ENCODE data around the gene MYOD1. TPM values are rescaled to one million over a fixed set of nuclear protein-coding genes. Genes with fewer than 3 reads are reported as not detected.

Gene MYOD1
- total RNA-seq, 1 donor from 2014 or later = not detected

GRCh38 chr11:17694494-17695110 is 24.8 kb upstream of the MYOD1 start:
- Mint-ChIP-seq H3K36me3 (ENCODE audit: low read depth) (no peaks in the 10 kb centered on the region), H3K4me1 (ENCODE audit: low read depth) (no peaks in the 10 kb centered on the region), H3K4me3 (ENCODE audit: low read depth) (no peak overlapping the region), H3K27ac (no peak overlapping the region), H3K27me3 (ENCODE audit: low read depth) (peaks cover 44% of the 10 kb centered on the region), H3K9me3 (no peaks in the 10 kb centered on the region)
- intact Hi-C loops (cut with micrococcal nuclease) = no loop called here
- DNase-seq (ENCODE audit: low spot score) = no peak

GRCh38 chr11:17695454-17696441 is 23.6 kb upstream of the MYOD1 start:
- Mint-ChIP-seq H3K4me3 (ENCODE audit: low read depth) (no peak overlapping the region), H3K9me3 (no peaks in the 10 kb centered on the region), H3K36me3 (ENCODE audit: low read depth) (no peaks in the 10 kb centered on the region), H3K4me1 (ENCODE audit: low read depth) (no peaks in the 10 kb centered on the region), H3K27me3 (ENCODE audit: low read depth) (peaks cover 44% of the 10 kb centered on the region), H3K27ac (no peak overlapping the region)
- DNase-seq (ENCODE audit: low spot score) = no peak
- intact Hi-C loops (cut with micrococcal nuclease) = no loop called here

GRCh38 chr11:17696741-17697140 is 22.6 kb upstream of the MYOD1 start:
- DNase-seq (ENCODE audit: low spot score) = no peak
- Mint-ChIP-seq H3K27ac (no peak overlapping the region), H3K27me3 (ENCODE audit: low read depth) (peaks cover 43% of the 10 kb centered on the region), H3K9me3 (no peaks in the 10 kb centered on the region), H3K4me3 (ENCODE audit: low read depth) (no peak overlapping the region), H3K4me1 (ENCODE audit: low read depth) (no peaks in the 10 kb centered on the region), H3K36me3 (ENCODE audit: low read depth) (no peaks in the 10 kb centered on the region)
- intact Hi-C loops (cut with micrococcal nuclease) = no loop called here

DNA sequence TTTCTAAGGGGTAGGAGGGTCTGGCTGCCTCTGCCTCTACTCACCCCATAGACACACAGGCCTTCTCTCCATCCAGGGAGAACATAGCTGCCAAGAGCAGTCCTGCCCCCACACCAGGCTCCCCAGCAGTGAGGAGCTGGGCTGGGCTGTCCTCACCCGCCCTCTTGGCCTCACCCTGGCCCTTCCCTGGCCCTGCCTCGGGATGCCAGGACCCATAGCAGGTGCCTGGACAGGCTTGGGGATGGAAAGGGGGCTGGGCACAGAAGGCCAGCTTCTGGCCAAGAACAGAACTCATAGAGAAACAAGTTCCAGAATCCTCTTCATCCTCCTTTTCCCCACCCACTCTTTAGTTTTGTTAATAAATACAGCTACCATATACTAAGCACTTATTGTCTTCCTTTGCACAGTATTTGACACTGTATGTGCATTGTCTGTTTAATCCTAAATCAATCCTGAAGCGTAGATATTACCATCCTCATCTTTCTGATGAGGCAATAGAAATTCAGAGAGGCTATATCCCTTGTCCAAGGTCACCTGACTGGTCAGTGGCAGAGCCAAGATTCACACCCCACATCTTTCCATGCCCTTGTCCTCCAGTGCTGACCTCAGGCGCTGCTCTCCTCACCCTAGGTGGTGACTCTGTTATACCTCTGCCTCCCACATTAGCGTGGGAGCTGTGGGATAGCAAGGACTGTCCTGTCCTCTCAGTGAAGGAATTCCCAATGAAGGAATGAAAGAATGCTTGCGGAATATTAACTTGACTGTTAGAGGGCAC is 22.0 kb upstream of the MYOD1 start:
- Mint-ChIP-seq H3K36me3 (ENCODE audit: low read depth) (no peaks in the 10 kb centered on the region), H3K27ac (no peak overlapping the region), H3K27me3 (ENCODE audit: low read depth) (peaks cover 38% of the 10 kb centered on the region), H3K4me1 (ENCODE audit: low read depth) (no peaks in the 10 kb centered on the region), H3K9me3 (no peaks in the 10 kb centered on the region), H3K4me3 (ENCODE audit: low read depth) (no peak overlapping the region)
- intact Hi-C loops (cut with micrococcal nuclease) = no loop called here
- no peak for DNase-seq (ENCODE audit: low spot score)

GRCh38 chr11:17699147-17700114 is 19.9 kb upstream of the MYOD1 start:
- no peaks in the 10 kb centered on the region for H3K4me1 Mint-ChIP-seq (ENCODE audit: low read depth)
- no peak overlapping the region for H3K4me3 Mint-ChIP-seq (ENCODE audit: low read depth)
- DNase-seq (ENCODE audit: low spot score) = no peak
- no peaks in the 10 kb centered on the region for H3K36me3 Mint-ChIP-seq (ENCODE audit: low read depth)
- no peaks in the 10 kb centered on the region for H3K9me3 Mint-ChIP-seq
- peaks cover 26% of the 10 kb centered on the region for H3K27me3 Mint-ChIP-seq (ENCODE audit: low read depth)
- intact Hi-C loops (cut with micrococcal nuclease) = no loop called here
- H3K27ac Mint-ChIP-seq = no peak overlapping the region

DNA sequence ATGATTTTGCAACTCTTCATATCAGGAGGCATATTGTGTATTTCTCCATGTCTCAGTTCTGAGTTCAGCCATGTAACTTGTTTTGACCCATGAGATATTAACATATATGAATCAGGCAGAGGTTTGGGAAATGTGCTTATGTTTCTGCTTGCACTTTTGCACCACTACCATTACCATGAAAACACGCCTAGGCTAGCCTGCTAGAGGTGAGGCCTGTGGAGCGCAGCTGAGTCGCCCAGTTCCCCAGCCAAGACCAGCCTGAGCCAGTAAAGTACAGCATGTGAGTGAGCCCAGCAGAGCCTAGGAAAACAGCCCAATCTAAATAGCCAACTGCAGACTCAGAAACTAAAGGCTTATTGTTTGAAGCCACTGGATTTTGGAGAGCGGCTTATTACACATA is 18.4 kb upstream of the MYOD1 start:
- Mint-ChIP-seq H3K4me3 (ENCODE audit: low read depth) (no peak overlapping the region), H3K27me3 (ENCODE audit: low read depth) (peaks cover 16% of the 10 kb centered on the region), H3K9me3 (no peaks in the 10 kb centered on the region), H3K36me3 (ENCODE audit: low read depth) (no peaks in the 10 kb centered on the region), H3K4me1 (ENCODE audit: low read depth) (no peaks in the 10 kb centered on the region), H3K27ac (no peak overlapping the region)
- intact Hi-C loops (cut with micrococcal nuclease) = no loop called here
- DNase-seq (ENCODE audit: low spot score) = no peak

DNA sequence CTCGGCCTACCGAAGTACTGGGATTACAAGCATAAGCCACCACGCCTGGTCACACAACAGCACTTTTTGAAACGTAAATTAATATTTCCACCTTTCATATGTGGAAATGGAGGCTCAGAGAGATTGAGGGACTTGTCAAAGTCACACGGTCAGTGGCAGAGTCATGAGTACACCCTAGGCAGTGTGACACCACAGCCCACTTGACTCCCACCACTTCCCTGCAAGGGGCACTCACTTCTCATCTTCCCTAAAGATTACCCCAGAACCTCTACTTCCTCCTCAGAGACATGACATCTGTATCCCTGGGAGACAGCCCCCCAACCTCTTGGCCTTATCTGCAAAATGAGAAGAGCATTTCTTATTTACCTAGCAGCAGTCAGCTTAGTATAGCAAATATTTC is 16.5 kb upstream of the MYOD1 start:
- DNase-seq (ENCODE audit: low spot score) = no peak
- Mint-ChIP-seq H3K4me1 (ENCODE audit: low read depth) (no peaks in the 10 kb centered on the region), H3K27me3 (ENCODE audit: low read depth) (peaks cover 2% of the 10 kb centered on the region), H3K9me3 (no peaks in the 10 kb centered on the region), H3K27ac (no peak overlapping the region), H3K36me3 (ENCODE audit: low read depth) (no peaks in the 10 kb centered on the region), H3K4me3 (ENCODE audit: low read depth) (no peak overlapping the region)
- intact Hi-C loops (cut with micrococcal nuclease) = no loop called here

DNA sequence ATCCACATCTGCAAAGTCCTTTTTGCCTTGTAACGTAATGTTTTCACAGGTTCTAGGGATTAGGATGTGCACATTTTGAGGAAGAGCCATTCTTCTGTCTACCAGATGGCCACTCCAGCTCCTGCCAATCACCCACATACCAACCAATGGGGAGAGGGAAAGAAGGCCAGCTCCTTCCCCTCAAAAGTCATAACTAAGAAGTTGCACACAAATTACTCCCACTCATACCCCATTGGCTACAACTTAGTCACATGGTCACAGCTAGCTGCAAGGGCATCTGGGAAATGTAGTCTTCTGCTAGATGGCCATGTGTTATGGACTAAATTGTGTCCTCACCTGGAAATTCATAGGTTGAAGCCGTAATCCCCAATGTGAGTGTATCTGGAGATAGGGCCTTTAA is 15.4 kb upstream of the MYOD1 start:
- no peaks in the 10 kb centered on the region for H3K9me3 Mint-ChIP-seq
- intact Hi-C loops (cut with micrococcal nuclease) = no loop called here
- H3K4me1 Mint-ChIP-seq (ENCODE audit: low read depth) = no peaks in the 10 kb centered on the region
- H3K27ac Mint-ChIP-seq = no peak overlapping the region
- DNase-seq (ENCODE audit: low spot score) = no peak
- no peaks in the 10 kb centered on the region for H3K27me3 Mint-ChIP-seq (ENCODE audit: low read depth)
- H3K4me3 Mint-ChIP-seq (ENCODE audit: low read depth) = no peak overlapping the region
- H3K36me3 Mint-ChIP-seq (ENCODE audit: low read depth) = no peaks in the 10 kb centered on the region

DNA sequence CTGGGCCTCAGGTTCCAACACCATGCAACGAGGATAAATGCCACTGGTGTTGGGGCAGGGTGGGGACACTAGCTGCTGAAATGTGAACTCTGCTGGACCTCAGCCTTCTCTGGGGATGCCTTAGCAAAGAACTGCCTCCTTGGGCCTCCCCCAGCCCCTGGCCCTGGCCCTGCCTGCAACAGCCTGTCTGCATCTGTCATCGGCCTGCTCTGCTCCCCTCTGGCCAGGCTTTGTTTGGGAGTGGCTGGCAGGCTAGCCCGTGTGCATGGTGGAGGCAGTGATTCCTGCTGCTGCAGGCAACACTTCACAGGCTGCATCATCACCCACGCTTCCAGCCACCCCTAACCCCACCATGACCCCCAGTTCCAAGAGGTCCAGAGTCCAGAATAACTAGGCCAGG is 11.5 kb upstream of the MYOD1 start:
- no peak overlapping the region for H3K27ac Mint-ChIP-seq
- intact Hi-C loops (cut with micrococcal nuclease) = no loop called here
- no peak overlapping the region for H3K4me3 Mint-ChIP-seq (ENCODE audit: low read depth)
- no peaks in the 10 kb centered on the region for H3K4me1 Mint-ChIP-seq (ENCODE audit: low read depth)
- no peak for DNase-seq (ENCODE audit: low spot score)
- H3K36me3 Mint-ChIP-seq (ENCODE audit: low read depth) = no peaks in the 10 kb centered on the region
- H3K9me3 Mint-ChIP-seq = no peaks in the 10 kb centered on the region
- H3K27me3 Mint-ChIP-seq (ENCODE audit: low read depth) = peaks cover 4% of the 10 kb centered on the region

GRCh38 chr11:17711836-17712235 is 7.5 kb upstream of the MYOD1 start:
- H3K4me1 Mint-ChIP-seq (ENCODE audit: low read depth) = no peaks in the 10 kb centered on the region
- peaks cover 7% of the 10 kb centered on the region for H3K27me3 Mint-ChIP-seq (ENCODE audit: low read depth)
- no peak for DNase-seq (ENCODE audit: low spot score)
- no peak overlapping the region for H3K27ac Mint-ChIP-seq
- intact Hi-C loops (cut with micrococcal nuclease) = no loop called here
- H3K36me3 Mint-ChIP-seq (ENCODE audit: low read depth) = no peaks in the 10 kb centered on the region
- H3K9me3 Mint-ChIP-seq = no peaks in the 10 kb centered on the region
- H3K4me3 Mint-ChIP-seq (ENCODE audit: low read depth) = no peak overlapping the region

DNA sequence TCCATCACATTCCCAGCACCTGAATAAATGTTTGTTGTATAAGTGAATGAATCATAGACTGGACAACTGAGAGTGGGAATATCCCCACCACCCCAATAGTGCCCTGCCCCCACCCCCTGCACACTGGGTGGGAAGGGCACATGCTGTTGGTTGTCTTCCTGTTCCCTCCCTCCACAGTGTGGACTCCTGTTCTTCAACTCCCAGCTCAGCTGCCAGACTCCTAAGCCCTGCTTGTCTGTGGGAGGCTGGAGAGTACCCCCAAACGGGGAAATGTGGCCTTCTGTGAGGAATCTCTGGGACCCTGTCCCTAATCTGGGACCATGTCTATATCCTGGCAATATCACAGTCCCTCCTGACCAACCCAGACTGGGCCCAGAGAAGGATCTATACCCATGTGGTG is 5.5 kb upstream of the MYOD1 start:
- Mint-ChIP-seq H3K9me3 (no peaks in the 10 kb centered on the region), H3K4me1 (ENCODE audit: low read depth) (no peaks in the 10 kb centered on the region), H3K27ac (no peak overlapping the region), H3K4me3 (ENCODE audit: low read depth) (no peak overlapping the region), H3K27me3 (ENCODE audit: low read depth) (peaks cover 15% of the 10 kb centered on the region), H3K36me3 (ENCODE audit: low read depth) (no peaks in the 10 kb centered on the region)
- intact Hi-C loops (cut with micrococcal nuclease) = no loop called here
- DNase-seq (ENCODE audit: low spot score) = no peak

DNA sequence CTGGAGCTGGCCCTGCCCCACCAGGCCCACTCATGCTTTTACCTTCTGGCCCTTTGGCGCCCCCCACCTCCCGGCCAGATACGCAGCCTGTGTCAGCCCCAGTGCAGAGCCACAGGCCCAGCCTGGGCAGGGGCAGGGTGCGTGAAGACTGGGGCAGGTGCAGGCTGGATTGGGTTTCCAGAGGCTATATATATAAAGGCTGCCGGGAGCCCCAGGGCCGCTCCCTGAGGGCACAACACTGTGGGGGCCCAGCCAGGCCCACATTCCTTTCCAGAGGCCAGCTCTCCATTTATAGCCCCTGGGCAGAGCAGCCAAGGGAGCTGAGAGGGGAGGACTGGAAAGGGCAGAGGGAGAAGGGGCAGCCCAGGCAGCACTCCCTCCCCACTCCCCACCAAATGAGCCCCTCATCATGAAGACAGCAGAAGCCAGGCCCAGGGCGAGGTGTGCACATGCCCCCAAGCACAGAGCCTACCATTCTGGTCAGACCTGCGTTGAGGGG is 5.0 kb upstream of the MYOD1 start:
- intact Hi-C loops (cut with micrococcal nuclease) = no loop called here
- no peaks in the 10 kb centered on the region for H3K9me3 Mint-ChIP-seq
- no peak overlapping the region for H3K27ac Mint-ChIP-seq
- peaks cover 18% of the 10 kb centered on the region for H3K27me3 Mint-ChIP-seq (ENCODE audit: low read depth)
- H3K36me3 Mint-ChIP-seq (ENCODE audit: low read depth) = no peaks in the 10 kb centered on the region
- no peaks in the 10 kb centered on the region for H3K4me1 Mint-ChIP-seq (ENCODE audit: low read depth)
- no peak overlapping the region for H3K4me3 Mint-ChIP-seq (ENCODE audit: low read depth)
- DNase-seq (ENCODE audit: low spot score) = no peak

Measured in activated T-helper 2 cell treated with anti-CD3 and anti-CD28 coated beads, Interferon-gamma antibody, Interleukin-2, Interleukin-4, amounts not matched to agents 10 μg/mL and 5 μg/mL and 100 μg/mL, durations not matched to agents 14 hours and 24 hours and 36 hours (primary cell).